ENCODE data around the gene NF1. TPM values are rescaled to one million over a fixed set of nuclear protein-coding genes. Genes with fewer than 3 reads are reported as not detected.
"Not testable (repeated sequence)": the region's sequence is repeated elsewhere in the genome, so short reads cannot be mapped to it uniquely, and the experiment has no call there.

NF1 gene
- polyA plus RNA-seq, 4 donors = 32.1 to 45.4 (median 39.9) TPM

DNA sequence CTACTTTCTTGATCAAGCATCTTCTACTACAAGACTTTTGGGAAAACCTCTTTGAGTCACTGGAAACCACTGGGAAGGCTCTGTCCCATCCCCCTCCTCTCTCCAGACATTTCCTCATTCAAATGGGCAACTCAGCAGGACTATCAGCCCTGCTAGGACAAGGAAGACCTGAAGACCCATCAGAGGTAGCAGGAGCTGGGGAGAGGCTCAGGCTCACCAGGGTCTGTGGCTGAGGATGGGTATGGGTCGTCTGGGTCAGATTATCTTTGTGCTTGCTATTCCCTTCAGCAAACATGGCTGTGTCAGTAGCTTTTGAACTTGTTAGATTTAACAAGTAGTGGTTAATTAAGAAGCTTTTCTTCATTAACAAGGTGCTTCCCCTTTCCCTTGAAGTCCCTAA lies 15.0 kb upstream of the NF1 start:
- DNase-seq (ENCODE audit: low read depth in 4 of 4, low spot score in 2 of 4) = no peak

DNA sequence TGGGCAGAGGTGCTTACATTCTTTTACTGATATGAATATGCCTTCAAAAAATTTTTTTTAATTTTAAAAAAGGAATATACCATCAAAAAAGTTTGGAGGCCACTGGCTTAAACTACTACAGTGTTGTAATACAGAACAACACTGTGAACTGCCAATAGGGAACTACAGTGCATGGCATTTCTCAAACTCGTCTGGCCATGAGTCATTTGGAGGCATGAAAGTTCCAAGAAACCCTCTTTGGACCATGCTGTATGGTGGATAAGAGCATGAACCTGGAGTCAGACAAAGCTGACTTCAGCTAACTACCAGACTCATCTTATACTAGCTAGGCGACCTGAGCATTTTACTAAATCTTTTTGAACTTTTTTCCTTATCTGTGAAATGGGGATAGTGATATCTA lies 9.2 kb upstream of the NF1 start:
- no peak for DNase-seq (ENCODE audit: low read depth in 4 of 4, low spot score in 2 of 4)

DNA sequence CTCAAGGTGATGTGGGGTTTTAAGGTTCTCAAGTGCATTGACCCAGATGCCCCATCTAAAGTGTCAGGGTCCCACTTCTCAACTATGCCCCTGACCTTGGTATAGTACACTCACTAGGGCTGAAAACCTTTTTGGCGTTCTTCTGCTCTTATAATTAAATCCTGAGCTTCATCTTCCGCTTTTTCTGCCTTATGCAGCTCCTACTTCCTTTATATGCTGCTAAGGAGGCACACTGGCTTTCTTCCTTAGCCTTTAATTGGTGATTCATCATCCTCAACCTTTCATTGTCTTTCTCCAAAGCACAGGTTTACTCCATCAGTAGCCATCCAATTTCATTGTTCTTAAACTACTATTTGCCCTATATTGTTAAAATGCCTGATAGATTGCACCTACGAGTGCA lies 5.3 kb upstream of the NF1 start:
- DNase-seq (ENCODE audit: low read depth in 4 of 4, low spot score in 2 of 4) = no peak

DNA sequence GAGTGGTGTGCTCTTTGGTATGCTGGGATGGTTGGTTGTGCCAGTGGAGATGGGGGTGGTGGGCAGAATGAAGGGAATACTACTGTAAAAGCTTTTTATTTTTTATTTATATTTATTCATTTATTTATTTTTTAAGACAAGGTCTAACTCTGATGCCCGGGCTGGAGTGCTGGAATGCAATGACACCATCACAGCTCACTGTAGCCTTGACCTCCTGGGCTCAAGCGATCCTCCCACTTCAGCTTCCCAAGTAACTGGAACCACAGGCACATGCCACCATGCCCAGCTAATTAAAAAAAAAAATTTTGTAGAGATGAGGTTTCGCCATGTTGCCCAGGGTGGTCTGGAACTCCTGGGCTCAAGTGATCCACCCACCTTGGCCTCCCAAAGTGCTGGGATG lies 4.1 kb upstream of the NF1 start:
- DNase-seq (ENCODE audit: low read depth in 4 of 4, low spot score in 2 of 4) = not testable (repeated sequence)

DNA sequence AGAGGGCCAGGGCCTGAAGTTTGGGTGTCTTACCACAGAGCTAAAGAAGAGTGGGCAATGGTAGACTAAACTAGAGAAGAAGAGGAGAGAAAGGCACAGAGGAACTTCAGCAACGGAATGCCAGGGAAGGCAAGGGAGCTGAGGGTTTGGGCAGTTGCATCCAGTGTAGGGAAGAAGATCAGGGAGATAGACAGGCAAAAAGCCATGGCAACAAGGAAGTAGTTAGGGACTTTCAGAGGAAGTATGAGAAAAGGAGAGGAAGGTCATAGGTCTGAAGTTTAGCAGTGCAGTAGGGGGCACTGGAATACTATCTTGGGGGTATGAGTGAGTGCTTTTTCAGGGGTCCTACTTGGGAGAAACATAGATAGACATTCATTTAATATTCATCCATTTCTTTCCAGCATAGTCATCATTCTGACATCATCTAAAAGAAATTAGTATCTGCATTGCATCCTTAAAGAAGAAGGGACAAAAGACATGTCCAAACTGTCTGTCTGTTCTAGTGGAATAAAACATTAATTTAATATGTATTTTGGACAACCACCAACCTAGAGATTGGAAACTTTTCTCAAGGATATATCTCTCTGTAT lies 2.2 kb upstream of the NF1 start:
- no peak for DNase-seq (ENCODE audit: low read depth in 4 of 4, low spot score in 2 of 4)

DNA sequence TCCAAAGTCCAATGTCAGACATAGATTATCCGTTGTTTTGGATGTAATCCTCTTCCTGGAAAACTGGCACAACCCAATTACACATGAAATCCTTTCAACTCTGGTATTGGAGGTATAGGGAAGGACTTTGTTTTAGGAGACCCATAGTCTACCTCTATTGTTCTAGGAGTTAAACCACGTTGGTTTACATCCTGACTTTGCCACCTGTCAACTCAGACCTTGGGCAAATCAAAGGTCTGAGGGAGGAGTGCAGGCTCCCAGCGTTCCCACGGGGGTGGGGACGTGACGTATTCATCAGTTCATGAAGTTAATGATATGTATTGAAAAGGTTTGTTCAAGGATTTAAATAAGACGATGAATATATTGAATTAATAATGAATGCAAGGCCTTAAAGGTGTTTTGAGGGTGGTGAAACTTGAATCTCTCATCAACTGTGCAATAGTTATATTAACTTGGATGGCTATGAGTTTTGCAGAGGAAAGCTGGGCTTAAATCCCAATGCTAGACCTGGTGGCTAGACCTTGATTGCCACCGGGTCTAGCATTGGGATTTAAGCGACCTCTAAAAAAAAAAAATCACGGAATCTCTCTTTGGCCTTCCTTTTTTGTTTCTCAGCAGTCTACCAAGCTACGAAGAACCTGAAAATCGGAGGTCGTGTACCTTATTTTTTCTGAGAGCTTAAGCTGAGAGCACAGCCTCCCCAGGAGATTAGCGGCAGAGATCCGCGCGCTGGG lies 744 bp upstream of the NF1 start:
- DNase-seq (ENCODE audit: low read depth in 4 of 4, low spot score in 2 of 4) = peak in 1 of 4 donors; percentile 37

DNA sequence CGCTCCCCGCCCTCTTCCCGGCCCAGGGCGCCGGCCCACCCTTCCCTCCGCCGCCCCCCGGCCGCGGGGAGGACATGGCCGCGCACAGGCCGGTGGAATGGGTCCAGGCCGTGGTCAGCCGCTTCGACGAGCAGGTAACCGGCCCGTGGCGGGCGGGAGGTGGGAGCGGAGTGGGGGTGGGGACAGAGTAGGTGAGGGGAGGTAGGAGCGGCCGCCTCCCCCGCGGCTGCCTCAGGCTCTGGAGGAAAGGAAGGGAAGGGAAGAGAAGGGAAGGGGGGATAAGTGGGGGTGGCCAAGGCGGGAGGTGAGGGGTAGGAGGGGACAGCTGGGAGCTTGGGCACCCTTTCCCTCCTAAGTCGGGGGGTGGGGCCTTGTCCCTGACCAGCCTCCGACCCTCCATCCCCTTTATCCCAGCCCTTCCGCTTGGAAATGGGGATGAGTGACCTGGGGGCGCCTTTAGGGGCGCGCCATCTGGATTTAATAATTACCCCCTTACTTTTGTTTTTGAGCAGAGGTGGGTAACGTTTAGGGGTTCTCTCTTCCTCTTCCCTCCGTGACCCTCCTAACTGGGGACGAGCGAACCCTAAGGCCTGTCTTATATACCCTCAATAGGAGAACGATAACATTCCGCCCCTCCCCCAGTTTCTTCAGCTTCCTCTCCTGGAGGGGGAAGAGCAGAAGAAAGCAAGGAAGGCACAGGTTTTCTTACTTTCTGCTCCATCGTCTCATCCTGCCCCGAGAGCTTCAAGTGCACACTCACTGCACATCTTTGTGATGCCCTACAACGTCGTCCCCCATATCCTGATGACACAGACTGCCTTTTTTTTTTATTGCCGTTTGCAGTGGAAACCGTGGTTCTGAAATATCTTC lies 694 bp downstream of the NF1 start:
- DNase-seq (ENCODE audit: low read depth in 4 of 4, low spot score in 2 of 4) = peak; percentile 62 to 69 (median 66)

DNA sequence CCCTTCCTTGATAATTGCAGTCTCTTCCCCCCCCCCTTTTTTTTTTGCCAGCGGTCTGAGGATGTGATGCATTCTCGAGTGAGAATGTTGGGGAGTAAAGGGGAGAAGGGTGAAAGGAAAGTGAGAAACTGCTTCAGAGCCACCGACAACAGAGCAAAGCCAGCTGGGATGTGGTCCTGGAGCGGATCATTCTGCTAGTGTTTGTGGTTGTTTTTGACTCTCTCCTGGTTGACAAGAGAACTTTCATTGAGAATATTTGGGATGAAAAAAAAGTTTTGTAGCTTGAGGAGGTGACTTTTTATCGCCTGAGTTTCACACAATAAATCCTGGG lies 1.3 kb downstream of the NF1 start:
- peak in 3 of 4 donors; percentile 20 to 29 (median 28) for DNase-seq (ENCODE audit: low read depth in 4 of 4, low spot score in 2 of 4)

DNA sequence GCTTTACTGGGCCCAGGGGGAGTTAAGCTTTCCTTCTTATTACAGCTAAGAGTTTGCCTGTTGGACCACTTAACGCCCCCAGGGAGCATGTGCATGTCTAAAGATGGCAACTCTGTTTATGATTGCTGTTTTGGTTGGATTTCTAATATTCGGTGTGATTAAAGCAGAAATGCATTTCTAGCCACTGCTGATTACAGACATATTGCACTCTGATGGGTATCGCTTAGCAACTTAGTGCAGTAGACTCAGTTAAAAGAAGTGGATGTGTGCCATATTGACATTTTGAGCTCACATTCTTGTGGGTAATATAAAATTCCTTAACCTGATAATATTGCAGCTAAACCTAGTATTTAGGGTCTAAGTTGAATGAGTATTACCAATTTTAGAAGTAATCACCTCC lies 4.2 kb downstream of the NF1 start:
- no peak for DNase-seq (ENCODE audit: low read depth in 4 of 4, low spot score in 2 of 4)

DNA sequence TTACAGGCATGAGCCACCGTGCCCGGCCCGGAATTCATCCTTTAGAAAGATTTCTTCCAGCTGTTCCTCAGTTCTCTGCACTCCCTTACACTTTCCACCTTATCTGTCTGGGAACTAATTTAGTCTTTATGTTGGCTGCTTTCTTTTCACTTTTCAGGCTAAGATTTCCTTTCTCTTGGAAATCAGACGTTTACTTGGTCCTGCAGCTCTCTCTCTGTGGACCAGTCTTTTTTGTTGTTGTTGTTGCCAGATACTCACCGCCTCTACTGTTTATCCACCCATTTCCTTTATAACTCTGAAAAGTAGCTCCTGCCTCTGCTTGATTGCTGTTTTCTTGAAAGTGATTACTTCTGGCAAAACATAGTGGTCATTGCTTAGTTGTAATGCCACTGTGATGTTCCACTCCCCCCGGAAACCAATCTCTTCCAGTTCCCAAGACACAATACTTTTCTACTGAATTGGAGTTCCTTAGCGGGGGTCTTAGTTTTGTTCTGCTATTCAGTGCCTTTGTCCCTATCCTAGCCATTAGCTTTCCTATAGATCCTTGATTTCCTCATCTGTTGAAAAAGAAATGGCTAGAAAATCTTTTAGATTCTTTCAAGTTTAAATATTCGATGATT lies 6.2 kb downstream of the NF1 start:
- no peak for DNase-seq (ENCODE audit: low read depth in 4 of 4, low spot score in 2 of 4)

DNA sequence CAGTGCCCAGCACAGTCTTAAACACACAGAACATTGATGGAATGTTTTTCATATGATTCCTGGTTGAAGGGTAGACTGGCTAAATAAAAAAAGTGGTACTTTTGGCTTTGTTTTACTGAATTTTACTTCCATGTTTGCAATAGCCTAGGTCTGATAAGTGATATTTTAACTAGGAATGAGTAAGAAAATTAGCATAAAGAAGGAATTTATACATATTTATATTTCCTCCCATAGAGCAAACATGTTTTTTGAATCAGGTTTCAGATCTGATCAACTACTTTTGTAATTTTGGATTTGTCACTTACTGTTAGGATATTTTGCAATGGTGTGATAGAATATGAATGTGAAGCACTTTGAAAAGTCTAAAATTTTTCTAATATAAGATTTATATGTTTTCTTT lies 7.2 kb downstream of the NF1 start:
- DNase-seq (ENCODE audit: low read depth in 4 of 4, low spot score in 2 of 4) = no peak

DNA sequence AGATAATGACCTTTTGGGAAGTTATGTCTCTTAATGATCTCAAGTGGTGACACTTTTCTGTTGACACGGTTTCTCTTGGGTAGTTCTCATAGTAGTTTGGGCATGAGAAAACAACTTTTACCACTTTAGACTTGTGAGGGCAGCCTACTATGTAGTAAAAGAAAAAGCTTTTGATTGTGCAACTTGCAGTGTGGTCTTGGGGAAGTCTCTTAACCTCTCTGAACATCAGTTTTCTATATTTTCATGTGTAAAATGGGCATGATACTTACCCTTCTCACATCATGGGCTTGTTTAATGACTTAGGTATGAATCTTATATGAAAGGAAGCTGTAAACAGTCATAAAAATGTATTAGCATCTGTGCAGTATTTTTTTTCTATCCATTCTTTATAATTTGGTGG lies 11.2 kb downstream of the NF1 start:
- no peak for DNase-seq (ENCODE audit: low read depth in 4 of 4, low spot score in 2 of 4)

DNA sequence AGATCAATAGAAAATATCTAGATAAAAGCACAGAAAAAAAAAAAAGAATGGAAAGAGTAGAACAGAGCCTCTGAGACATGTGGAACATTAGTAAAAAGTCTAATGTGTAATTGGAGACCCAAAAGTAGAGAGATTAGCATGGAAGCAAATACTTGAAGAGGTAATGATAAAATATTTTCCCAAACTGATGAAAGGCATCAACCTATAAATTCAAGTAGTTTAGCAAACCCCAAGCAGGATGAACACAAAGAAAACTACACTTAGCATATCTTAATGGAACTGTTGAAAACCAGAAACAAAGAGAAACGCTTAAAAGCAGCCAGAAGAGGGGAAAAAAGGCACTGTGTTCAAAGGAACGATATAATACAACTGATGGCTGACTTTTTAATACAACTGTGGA lies 16.4 kb downstream of the NF1 start:
- no peak for DNase-seq (ENCODE audit: low read depth in 4 of 4, low spot score in 2 of 4)

DNA sequence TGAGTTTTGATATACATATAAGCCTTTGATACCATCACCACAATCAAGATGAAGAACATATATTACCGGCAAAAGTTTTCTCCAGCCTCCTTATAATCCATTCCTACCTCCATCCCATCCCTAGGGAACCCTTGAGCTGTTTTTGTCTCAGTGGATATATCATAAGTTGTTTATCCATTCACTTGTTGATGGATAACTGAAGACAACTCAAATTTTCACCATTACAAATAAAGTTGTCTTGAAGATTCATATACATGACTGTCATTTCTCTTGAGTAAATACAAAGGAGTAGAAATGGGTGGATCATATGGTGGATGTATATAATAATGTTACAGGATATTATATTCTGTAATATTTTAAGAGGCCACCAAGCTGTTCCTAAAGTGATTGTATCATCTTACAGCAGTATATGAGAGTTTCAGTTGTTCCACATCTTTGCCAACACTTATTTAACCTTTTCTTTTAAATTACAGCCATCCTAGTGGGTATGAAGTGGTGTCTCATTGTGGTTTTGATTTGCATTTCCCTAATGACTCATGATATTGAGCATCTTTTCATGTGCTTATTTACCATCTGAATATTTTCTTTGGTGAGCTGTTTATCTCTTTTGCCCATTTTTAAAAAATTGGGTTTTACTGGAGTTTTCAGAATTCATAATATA lies 17.4 kb downstream of the NF1 start:
- DNase-seq (ENCODE audit: low read depth in 4 of 4, low spot score in 2 of 4) = no peak

DNA sequence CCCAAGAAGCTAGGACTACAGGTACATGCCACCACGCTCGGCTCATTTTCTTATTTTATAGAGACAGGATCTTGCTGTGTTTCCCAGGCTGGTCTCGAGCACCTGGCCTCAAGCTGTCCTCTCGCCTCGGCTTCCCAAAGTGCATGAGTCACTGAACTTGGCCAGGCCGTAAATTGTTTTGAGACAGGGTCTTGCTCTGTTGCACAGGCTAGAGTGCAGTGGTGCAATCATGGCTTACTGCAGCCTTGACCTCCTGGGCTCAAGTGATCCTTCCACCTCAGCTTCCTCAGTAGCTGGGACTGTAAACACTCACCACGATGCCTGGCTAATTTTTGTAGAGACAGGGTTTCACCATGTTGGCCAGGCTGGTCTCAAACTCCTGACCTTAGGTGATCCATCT lies 18.6 kb downstream of the NF1 start:
- DNase-seq (ENCODE audit: low read depth in 4 of 4, low spot score in 2 of 4) = not testable (repeated sequence)

DNA sequence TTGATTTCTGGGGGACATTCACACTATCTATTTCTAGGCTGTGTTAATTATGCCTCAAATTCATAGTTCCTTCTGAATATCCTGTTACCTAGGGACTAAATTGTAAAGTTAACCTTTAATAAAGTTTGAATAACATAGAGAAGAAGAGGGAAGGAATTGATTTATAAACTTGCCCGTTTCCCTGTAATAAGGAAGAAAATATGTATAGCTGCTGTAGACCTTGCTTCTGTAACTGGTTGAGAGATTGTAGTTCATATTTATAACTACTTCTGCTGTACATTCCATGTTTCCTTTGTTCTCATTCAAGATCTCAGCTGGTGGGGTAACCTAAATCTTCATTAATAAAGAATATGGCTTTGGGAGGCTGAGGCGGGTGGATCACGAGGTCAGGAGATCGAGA lies 19.2 kb downstream of the NF1 start:
- DNase-seq (ENCODE audit: low read depth in 4 of 4, low spot score in 2 of 4) = no peak

DNA sequence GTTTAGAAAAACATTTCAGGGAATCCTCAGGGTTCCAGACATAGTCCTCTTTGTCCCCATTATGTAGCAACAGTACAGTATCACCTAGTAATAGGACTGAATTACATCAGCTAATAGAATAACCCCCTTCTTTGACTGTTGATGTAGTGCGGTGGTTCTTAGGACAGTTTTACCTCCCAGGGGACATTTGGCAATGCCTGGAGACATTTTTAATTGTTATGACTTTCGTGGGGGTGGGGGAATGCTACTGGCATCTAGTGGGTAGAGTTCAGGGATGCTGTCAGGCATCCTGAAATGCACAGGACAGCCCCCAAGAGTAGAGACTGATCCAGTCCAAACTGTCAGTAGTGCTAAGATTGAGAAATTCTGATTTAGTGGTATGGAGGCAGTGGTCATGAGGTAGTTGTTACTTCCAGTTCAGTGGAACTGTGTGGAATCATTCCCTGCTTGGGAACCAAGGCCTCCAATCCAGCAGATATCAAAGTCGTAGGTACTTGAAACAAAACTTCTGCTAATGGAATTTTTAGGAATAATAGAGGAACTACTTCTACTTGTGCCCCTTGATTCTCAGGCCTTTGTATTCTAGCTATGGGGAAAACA lies 20.3 kb downstream of the NF1 start:
- no peak for DNase-seq (ENCODE audit: low read depth in 4 of 4, low spot score in 2 of 4)

DNA sequence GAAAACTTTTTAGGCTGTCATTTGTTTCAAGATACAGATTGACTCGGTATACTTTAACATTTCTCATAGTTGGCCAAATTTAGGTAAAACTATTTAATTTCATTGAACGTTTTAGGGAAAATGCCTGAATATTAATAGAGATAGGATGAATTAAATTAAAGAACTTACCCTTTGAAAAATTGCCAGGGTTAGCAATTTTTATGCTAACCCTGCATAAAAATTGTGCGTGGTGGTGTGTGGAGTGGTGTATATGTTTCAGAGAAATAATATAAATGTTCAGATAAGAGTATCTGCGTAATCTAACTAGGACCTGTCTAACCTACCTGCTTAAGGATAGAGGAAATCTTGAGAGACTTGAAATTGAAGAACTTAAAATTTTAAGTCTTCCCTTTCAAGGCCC lies 21.4 kb downstream of the NF1 start:
- no peak for DNase-seq (ENCODE audit: low read depth in 4 of 4, low spot score in 2 of 4)

DNA sequence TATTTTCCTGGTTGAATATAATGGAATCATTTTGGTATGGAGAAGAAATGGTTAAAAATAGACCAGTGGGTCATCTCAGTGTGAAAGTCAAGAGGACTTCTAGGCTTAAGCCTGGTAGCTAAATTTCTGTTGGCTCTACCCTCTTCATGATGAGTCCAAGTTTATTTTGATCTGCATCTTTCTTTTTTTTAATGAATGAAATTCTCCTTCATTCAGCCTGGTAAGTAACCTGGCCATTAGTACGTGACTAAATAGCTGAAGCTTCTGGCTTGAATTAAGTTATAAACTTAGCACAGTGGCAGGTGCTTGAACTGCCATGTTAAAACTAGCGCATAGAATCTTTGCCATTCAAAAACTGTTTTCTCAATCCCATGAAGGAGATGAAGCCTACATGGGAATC lies 28.0 kb downstream of the NF1 start:
- DNase-seq (ENCODE audit: low read depth in 4 of 4, low spot score in 2 of 4) = no peak

DNA sequence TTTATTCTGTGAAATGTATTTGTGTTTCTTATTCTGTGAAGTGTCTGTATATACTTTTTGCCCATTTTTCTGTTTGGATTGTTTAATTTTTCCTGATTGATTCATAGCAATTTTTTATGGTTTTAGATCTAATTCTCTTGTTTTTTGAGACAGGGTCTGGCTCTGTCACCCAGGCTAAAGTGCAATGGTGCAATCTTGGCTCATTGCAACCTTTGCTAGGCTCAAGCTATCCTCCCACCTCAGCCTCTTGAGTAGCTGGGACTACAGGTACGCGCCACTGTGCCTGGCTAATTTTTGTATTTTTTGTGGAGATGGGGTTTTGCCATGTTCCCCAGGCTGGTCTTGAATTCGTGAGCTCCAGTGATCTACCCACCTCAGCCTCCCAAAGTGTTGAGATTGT lies 31.5 kb downstream of the NF1 start:
- DNase-seq (ENCODE audit: low read depth in 4 of 4, low spot score in 2 of 4) = no peak

DNA sequence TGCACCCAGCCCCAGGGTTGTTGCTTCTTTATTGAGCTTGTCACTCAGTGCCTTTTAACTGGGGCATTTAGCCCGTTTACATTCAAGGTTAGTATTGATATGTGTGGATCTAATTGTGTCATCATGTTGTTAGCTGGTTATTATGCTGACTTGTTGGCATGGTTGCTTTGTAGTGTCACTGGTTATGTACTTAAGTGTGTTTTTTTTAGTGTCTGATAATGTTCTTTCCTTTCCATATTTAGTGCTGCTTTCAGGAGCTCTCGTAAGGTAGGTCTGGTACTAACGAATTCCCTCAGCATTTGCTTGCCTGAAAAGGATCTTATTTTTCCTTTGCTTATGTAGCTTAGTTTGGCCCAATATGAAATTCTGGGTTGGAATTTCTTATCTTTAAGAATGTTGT lies 33.5 kb downstream of the NF1 start:
- DNase-seq (ENCODE audit: low read depth in 4 of 4, low spot score in 2 of 4) = no peak

All from left renal cortex interstitium (tissue), 4 donors.